Kidney epithelial cell (primary cell): Measurements from ENCODE around the gene FAS. TPM values are rescaled to one million over a fixed set of nuclear protein-coding genes. Genes with fewer than 3 reads are reported as not detected.

Source experiments
- DNase-seq: peaks from one replicate; pipeline ENCODE4 v3.0.0-alpha.2; 2010; ENCODE audit warnings: low read depth
- H3K27me3 ChIP-seq: 2 replicates; pipeline ENCODE4 v1.6.0; 2011; ENCODE audit warnings: low read length; ENCODE audit not compliant: control insufficient read depth, insufficient read depth
- H3K36me3 ChIP-seq: 2 replicates; pipeline ENCODE4 v1.5.1; 2011; ENCODE audit warnings: low read length; ENCODE audit not compliant: control insufficient read depth, insufficient read depth
- H3K4me3 ChIP-seq: 2 replicates; pipeline ENCODE4 v1.5.1; 2011; ENCODE audit warnings: low read depth, mild to moderate bottlenecking, control low read depth, low read length
- CTCF ChIP-seq: IDR thresholded peaks from 2 replicates; pipeline ENCODE4 v1.5.1; 2011; ENCODE audit warnings: mild to moderate bottlenecking, moderate library complexity, low read length, control low read depth, inconsistent platforms; ENCODE audit not compliant: insufficient read depth, poor library complexity, severe bottlenecking
- total RNA-seq: library from RNA; depleted of rRNA; stranded (reverse); fragments of >200 nt; gene quantifications from 2 replicates; pipeline ENCODE4 v1.2.3, GENCODE V29; 2015

The FAS gene
- total RNA-seq, 1 donor from 2014 or later = 41.1 TPM

GRCh38 chr10:88954458-88955083, 36.0 kb upstream of the FAS start:
- H3K4me3 ChIP-seq = no peak overlapping the region
- DNase-seq = no peak
- no peaks in the 10 kb centered on the region for H3K27me3 ChIP-seq
- no peaks in the 10 kb centered on the region for H3K36me3 ChIP-seq
- no peak for TF ChIP-seq CTCF

DNA sequence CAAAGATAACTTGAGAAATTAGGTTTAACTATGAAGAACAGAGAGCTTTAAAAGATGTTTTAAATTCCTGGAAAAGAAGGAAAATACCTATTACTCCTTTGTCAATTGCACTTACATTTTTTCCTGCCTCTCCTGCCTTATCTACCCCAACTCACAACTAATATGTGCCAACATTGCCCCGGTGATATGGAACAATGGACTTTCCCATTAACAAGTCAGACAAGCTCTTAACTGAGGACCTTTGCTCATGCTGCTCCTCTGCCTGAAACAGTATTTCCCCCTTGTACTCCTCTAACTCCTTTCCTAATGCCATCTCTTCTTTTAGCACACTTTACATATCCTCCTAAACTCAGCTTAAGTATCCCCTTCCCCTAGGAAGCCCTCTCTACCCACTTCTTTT, 33.2 kb upstream of the FAS start:
- no peaks in the 10 kb centered on the region for H3K36me3 ChIP-seq
- H3K27me3 ChIP-seq = no peaks in the 10 kb centered on the region
- no peak overlapping the region for H3K4me3 ChIP-seq
- no peak for DNase-seq
- no peak for TF ChIP-seq CTCF

- Histone ChIP-seq H3K27me3 (no peaks in the 10 kb centered on the region), H3K36me3 (no peaks in the 10 kb centered on the region), H3K4me3 (no peak overlapping the region)
- TF ChIP-seq CTCF = no peak
- no peak for DNase-seq
Observed at GRCh38 chr10:88958721-88959120, 31.9 kb upstream of the FAS start.

DNA sequence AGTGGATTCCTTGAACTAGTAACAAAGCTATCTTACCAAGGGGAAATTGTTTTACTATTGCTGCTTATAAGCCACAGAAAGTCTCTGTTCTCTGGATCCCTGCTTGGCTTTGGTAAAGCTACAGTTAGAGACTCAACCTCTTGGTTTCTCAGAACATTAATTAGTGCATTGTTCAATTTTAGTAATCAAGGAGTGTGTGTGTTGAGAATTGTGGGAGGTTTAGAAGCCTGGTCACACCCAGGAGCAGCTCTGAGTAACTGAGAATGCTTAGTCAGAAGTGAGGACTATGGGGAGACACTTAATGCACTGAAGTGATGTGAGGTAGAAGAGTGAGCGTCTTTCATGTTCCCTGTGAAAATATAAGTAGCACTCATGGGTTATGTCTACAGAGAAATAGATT, 29.8 kb upstream of the FAS start:
- H3K27me3 ChIP-seq = no peaks in the 10 kb centered on the region
- TF ChIP-seq CTCF = no peak
- no peak overlapping the region for H3K4me3 ChIP-seq
- no peak for DNase-seq
- no peaks in the 10 kb centered on the region for H3K36me3 ChIP-seq

GRCh38 chr10:88961266-88961665, 29.3 kb upstream of the FAS start:
- no peak for TF ChIP-seq CTCF
- DNase-seq = no peak
- H3K27me3 ChIP-seq = no peaks in the 10 kb centered on the region

DNA sequence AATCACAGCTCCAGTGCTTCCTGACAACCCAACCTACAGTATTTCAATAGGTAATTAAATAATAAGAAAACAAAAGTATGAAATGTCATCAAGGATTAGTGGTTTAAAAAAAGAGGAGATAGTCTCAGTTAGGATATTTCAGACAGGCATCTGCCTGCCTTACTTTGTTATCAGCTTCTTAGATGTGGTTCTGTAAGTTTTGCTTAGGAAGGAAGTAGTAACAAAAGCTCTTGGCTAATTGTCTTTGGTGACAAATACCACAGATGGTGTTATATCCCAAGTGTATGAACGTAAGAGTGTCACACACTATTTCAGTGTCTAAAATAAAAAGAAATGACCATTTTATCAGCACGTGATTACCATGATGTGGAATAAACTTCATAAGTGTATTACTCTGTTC, 28.3 kb upstream of the FAS start:
- no peak for TF ChIP-seq CTCF
- Histone ChIP-seq H3K27me3 (no peaks in the 10 kb centered on the region), H3K36me3 (no peaks in the 10 kb centered on the region), H3K4me3 (no peak overlapping the region)
- DNase-seq = no peak

More at GRCh38 chr10:88961266-88961665, 29.3 kb upstream of the FAS start:
- Histone ChIP-seq H3K36me3 (no peaks in the 10 kb centered on the region), H3K4me3 (no peak overlapping the region)
